GM12801 (cell line): ENCODE data around the gene TRIM73.
"Not testable (repeated sequence)": the region's sequence is repeated elsewhere in the genome, so short reads cannot be mapped to it uniquely, and the experiment has no call there.

Experiments
- CTCF ChIP-seq: IDR thresholded peaks from one replicate; pipeline ENCODE4 v1.5.1; 2011; ENCODE audit warnings: control low read depth; ENCODE audit not compliant: insufficient read length; ENCODE audit errors: extremely low read depth

Gene TRIM73

DNA sequence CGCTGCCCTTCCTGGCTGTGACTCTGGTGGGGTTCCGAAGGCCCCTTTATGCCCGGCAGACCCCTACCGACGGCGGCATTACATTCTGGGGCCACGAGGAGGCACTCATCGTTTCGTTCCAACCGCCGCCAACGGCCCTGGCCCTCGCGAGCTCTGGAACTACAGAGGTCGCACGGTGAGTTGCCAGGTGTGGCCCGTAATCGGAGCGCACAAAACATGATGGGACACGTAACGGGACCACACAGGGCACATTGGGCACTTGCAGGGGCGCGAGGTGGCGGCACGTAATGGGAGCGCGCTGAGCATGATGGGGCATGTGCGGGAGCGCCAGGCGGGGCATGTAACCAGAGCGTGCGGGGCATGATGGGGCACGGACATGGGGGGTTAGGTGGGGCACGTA, at the start of gene TRIM73:
Gene TRIM73, plus strand, starts transcription at position 301 of the 400 bp plus-strand sequence. CDS start 3,305 bp downstream, outside the sequence.
- not testable (repeated sequence) for TF ChIP-seq CTCF
